HG02938 (cell line): ENCODE data around the gene MYO1H.
"Not testable (repeated sequence)": the region's sequence is repeated elsewhere in the genome, so short reads cannot be mapped to it uniquely, and the experiment has no call there.

Source experiments
- ATAC-seq: cut with Tn5 transposase; IDR thresholded peaks from one replicate; pipeline ENCODE4 v1.9.1; 2021; ENCODE audit warnings: mild to moderate bottlenecking, moderate library complexity; ENCODE audit not compliant: unreplicated experiment

The MYO1H gene

GRCh38 chr12:109347589-109347988 lies at the start of gene MYO1H:
Gene MYO1H (plus strand): TSS chr12:109347900. CDS start chr12:109347961, 61 bp downstream.
- no peak for ATAC-seq

- ATAC-seq, result no peak
Measured at GRCh38 chr12:109299849-109300248, 47.9 kb upstream of the MYO1H start.

GRCh38 chr12:109301643-109302168 lies 46.0 kb upstream of the MYO1H start:
- ATAC-seq, result no peak

GRCh38 chr12:109302358-109302757 lies 45.3 kb upstream of the MYO1H start:
- no peak for ATAC-seq

GRCh38 chr12:109302770-109303169 lies 44.9 kb upstream of the MYO1H start:
- ATAC-seq, result no peak

GRCh38 chr12:109304485-109304884 lies 43.2 kb upstream of the MYO1H start:
- ATAC-seq, result no peak

GRCh38 chr12:109305547-109305946 lies 42.2 kb upstream of the MYO1H start:
- no peak for ATAC-seq

- ATAC-seq, result no peak
Measured at GRCh38 chr12:109307051-109307450, 40.6 kb upstream of the MYO1H start.

- no peak for ATAC-seq
Measured at GRCh38 chr12:109308534-109309380, 38.9 kb upstream of the MYO1H start, which contains the start of gene FOXN4. Gene FOXN4 (minus strand): TSS chr12:109309284. CDS start chr12:109308321, 963 bp downstream.

GRCh38 chr12:109309381-109310246 lies 38.1 kb upstream of the MYO1H start:
- ATAC-seq, result no peak

GRCh38 chr12:109310247-109311125 lies 37.2 kb upstream of the MYO1H start:
- ATAC-seq, result no peak

GRCh38 chr12:109321294-109321693 lies 26.4 kb upstream of the MYO1H start:
- not testable (repeated sequence) for ATAC-seq

- no peak for ATAC-seq
Measured at GRCh38 chr12:109329003-109329402, 18.7 kb upstream of the MYO1H start.

GRCh38 chr12:109329686-109330085 lies 18.0 kb upstream of the MYO1H start:
- ATAC-seq, result no peak

GRCh38 chr12:109330282-109331230 lies 17.1 kb upstream of the MYO1H start:
- ATAC-seq, result no peak

- ATAC-seq, result no peak
Measured at GRCh38 chr12:109331301-109331952, 16.3 kb upstream of the MYO1H start.

- no peak for ATAC-seq
Measured at GRCh38 chr12:109334887-109335286, 12.8 kb upstream of the MYO1H start.

- ATAC-seq, result no peak
Measured at GRCh38 chr12:109336593-109336992, 11.1 kb upstream of the MYO1H start.

- no peak for ATAC-seq
Measured at GRCh38 chr12:109343677-109344076, 4.0 kb upstream of the MYO1H start.
